Stimulated activated CD8-positive, alpha-beta memory T cell treated with anti-CD3 and anti-CD28 coated beads, Interleukin-15, amount 100 ng/mL, for 1 hour (primary cell): ENCODE results near the gene S100A13.

Experiments
- DNase-seq: peaks from one replicate; pipeline ENCODE4 v3.0.0-alpha.2; 2020; ENCODE audit warnings: low read depth

S100A13 gene

GRCh38 chr1:153626477-153626903 lies 815 bp downstream of the S100A13 start:
- no peak for DNase-seq

GRCh38 chr1:153624965-153625611 lies 2.2 kb downstream of the S100A13 start:
- no peak for DNase-seq

- no peak for DNase-seq
Observed at GRCh38 chr1:153623101-153623500, 4.2 kb downstream of the S100A13 start.

GRCh38 chr1:153619171-153619570 lies 8.1 kb downstream of the S100A13 start:
- no peak for DNase-seq

- DNase-seq: no peak
Observed at GRCh38 chr1:153617663-153618062, 9.6 kb downstream of the S100A13 start.

GRCh38 chr1:153616917-153617311 lies 10.4 kb downstream of the S100A13 start:
- DNase-seq: no peak

- no peak for DNase-seq
Observed at GRCh38 chr1:153616144-153616916, 11.0 kb downstream of the S100A13 start, which contains the start of gene S100A14. TSS of gene S100A14 (minus strand) at chr1:153616325. CDS start at chr1:153615858, 467 bp downstream.

- DNase-seq: no peak
Observed at GRCh38 chr1:153615406-153615805, 11.9 kb downstream of the S100A13 start.

- DNase-seq: no peak
Observed at GRCh38 chr1:153614906-153615305, 12.4 kb downstream of the S100A13 start.

GRCh38 chr1:153614189-153614900 lies 13.0 kb downstream of the S100A13 start:
- DNase-seq: no peak

GRCh38 chr1:153613406-153613805 lies 13.9 kb downstream of the S100A13 start:
- no peak for DNase-seq

GRCh38 chr1:153612755-153613331 lies 14.5 kb downstream of the S100A13 start, which contains the start of gene S100A16:
TSS of gene S100A16 (minus strand) at chr1:153613137. CDS start at chr1:153608151, 4,986 bp downstream.
- DNase-seq: no peak

- DNase-seq: no peak
Observed at GRCh38 chr1:153612111-153612754, 15.1 kb downstream of the S100A13 start.

- DNase-seq: no peak
Observed at GRCh38 chr1:153611356-153611755, 15.9 kb downstream of the S100A13 start.

- DNase-seq: no peak
Observed at GRCh38 chr1:153610811-153611301, 16.4 kb downstream of the S100A13 start.

GRCh38 chr1:153610334-153610733 lies 17.0 kb downstream of the S100A13 start:
- DNase-seq: no peak

- no peak for DNase-seq
Observed at GRCh38 chr1:153609585-153609907, 17.8 kb downstream of the S100A13 start.

- no peak for DNase-seq
Observed at GRCh38 chr1:153608742-153609584, 18.3 kb downstream of the S100A13 start.

GRCh38 chr1:153608089-153608682 lies 19.1 kb downstream of the S100A13 start:
- no peak for DNase-seq

- no peak for DNase-seq
Observed at GRCh38 chr1:153607381-153607780, 19.9 kb downstream of the S100A13 start.
